Measurements from ENCODE around the gene CLCN5.

CLCN5 gene

DNA sequence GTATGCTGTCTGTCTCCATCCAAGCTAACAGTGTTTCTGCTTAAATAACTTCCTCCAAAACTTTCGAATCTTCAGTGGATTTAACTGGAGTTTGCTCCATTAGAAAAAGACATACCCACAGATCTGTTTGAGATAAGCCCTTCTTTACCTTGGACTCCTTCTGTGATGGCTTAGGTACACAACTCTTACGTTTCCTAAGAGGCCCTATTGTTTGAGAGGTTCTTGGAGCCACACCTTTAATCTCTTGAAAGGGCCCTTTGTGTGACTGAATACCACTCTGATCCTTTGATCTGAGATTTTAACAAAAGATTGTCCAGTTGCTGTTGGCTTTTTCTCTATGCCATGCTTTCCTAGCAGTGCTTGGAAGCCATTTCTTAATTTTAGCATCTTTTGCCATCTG lies 185.9 kb downstream of the CLCN5 start:
- TF ChIP-seq, protein P1, sequence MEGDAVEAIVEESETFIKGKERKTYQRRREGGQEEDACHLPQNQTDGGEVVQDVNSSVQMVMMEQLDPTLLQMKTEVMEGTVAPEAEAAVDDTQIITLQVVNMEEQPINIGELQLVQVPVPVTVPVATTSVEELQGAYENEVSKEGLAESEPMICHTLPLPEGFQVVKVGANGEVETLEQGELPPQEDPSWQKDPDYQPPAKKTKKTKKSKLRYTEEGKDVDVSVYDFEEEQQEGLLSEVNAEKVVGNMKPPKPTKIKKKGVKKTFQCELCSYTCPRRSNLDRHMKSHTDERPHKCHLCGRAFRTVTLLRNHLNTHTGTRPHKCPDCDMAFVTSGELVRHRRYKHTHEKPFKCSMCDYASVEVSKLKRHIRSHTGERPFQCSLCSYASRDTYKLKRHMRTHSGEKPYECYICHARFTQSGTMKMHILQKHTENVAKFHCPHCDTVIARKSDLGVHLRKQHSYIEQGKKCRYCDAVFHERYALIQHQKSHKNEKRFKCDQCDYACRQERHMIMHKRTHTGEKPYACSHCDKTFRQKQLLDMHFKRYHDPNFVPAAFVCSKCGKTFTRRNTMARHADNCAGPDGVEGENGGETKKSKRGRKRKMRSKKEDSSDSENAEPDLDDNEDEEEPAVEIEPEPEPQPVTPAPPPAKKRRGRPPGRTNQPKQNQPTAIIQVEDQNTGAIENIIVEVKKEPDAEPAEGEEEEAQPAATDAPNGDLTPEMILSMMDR (conservative IDR thresholded peaks at IDR 0.05; ENCODE audit: low read depth, low read length) = no peak
- H3K4me3 ChIP-seq (ENCODE audit: low read length) = no peak overlapping the region
- DNase-seq (ENCODE audit: low read depth) = no peak

DNA sequence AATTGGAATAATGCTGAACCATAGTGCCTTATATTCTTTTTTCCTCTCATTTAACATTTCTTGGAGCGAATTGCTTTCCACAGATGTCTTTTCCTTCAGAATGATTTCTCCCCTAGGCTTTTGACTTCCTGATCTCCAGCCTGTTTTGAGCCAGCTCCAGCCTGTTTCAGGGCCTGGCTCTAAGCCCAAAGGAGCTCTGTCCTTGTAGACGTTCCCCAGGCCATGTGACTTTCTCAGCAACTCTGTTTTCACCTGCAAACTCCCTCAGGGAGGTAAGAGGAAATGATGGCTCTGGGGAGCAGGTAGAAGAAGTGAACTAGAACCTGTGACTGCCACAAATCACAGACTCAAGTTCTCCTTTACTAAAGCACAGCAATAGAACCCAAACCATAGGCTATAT lies 189.3 kb downstream of the CLCN5 start:
- DNase-seq (ENCODE audit: low read depth) = no peak
- TF ChIP-seq, protein P1 (conservative IDR thresholded peaks at IDR 0.05; ENCODE audit: low read depth, low read length) = no peak
- no peak overlapping the region for H3K4me3 ChIP-seq (ENCODE audit: low read length)

DNA sequence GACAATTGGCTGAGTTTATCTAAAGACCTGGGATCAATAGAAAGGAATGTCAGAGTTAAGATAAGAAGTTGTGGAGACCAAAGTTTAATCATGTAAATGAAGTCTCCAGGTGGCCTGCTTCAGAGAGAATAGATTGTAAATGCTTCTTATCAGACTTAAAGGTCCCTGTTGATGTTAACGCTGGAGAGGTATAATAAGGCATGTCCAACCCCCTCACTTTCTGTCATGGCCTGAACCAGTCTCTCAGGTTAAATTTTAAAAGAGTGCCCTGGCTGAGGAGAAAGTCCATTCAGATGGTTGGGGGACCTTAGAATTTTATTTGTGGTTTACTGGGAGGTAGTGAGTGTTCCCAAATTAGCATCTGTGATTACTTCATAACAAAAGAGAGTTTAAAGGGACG lies 191.7 kb downstream of the CLCN5 start:
- H3K4me3 ChIP-seq (ENCODE audit: low read length) = no peak overlapping the region
- DNase-seq (ENCODE audit: low read depth) = no peak
- TF ChIP-seq, protein P1 (conservative IDR thresholded peaks at IDR 0.05; ENCODE audit: low read depth, low read length) = no peak

DNA sequence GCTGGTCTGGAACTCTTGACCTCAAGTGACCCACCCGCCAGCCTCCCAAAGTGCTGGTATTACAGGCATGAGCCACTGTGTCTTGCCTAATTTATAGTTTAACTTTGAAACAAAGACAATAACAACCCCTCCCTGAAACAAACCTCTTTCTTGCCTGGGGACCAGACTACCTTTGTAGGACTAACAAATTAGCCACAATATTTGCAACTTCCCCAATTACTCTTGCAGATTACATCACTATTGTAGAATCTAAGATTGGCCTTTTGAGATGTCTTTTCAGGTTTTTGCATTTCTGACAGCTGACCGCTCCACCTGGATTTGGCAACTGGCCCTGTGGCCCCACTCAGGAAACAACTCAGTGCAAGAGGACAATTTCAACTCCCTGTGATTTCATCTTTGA lies 193.6 kb downstream of the CLCN5 start:
- no peak for DNase-seq (ENCODE audit: low read depth)
- no peak overlapping the region for H3K4me3 ChIP-seq (ENCODE audit: low read length)
- TF ChIP-seq, protein P1 (conservative IDR thresholded peaks at IDR 0.05; ENCODE audit: low read depth, low read length) = no peak

DNA sequence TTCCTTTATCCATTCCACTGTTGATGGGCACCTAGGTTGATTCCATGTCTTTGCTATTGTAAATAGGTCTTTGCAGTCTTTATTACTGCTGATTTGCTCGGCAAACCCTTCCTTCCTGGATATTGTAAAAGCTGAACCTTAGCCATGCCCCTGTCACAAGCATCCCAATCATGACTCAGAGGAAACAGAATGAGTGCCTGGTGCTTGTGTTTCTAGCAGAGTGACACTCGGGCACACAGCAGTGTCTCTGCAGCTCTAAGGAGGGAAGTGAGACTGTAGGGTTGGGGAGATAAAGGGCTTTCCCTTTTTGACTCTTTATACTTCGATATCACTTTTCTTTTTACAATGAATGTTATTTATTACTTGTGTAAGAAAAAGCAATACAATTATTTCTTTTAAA lies 195.1 kb downstream of the CLCN5 start:
- DNase-seq (ENCODE audit: low read depth) = no peak
- TF ChIP-seq, protein P1 (conservative IDR thresholded peaks at IDR 0.05; ENCODE audit: low read depth, low read length) = no peak
- H3K4me3 ChIP-seq (ENCODE audit: low read length) = no peak overlapping the region

DNA sequence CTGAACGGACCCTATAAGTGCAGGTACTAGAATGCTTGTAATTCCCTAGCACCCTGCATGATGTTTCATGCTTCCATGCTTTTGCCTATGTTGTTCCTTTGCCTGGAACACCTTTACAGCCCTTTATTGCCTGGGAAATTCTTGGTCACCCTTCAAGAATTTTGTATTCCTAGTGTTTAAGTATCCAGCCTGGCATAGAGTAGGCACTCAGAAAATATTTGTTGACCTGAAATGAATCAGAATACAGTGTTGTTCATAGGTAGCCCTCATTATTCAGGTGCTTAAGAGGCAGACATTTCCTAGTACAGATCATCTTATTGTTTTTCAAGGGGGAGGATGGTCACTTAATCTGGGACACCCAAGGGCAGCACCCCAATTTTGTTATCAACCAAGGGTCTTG lies 203.1 kb downstream of the CLCN5 start:
- TF ChIP-seq, protein P1 (conservative IDR thresholded peaks at IDR 0.05; ENCODE audit: low read depth, low read length) = no peak
- H3K4me3 ChIP-seq (ENCODE audit: low read length) = no peak overlapping the region
- DNase-seq (ENCODE audit: low read depth) = no peak

DNA sequence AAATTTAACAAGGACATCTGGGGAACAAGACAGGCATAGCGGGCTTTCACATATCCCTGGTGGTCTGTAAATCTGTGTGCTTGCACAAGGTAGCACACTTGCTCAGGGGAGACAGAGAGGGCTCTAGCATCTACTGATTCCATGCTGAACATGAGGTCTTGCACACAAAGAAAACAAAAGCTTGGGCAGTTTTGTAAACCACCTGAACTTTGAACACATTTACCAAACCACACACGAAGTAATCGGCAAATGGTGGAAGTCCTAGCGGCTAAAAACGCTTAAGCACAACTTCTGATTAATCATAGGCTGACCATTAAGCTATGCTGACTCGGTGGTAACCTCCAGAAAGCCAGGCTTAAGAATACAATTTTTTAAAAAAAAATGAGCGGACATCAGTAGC lies 225.6 kb downstream of the CLCN5 start:
- H3K4me3 ChIP-seq (ENCODE audit: low read length) = no peak overlapping the region
- TF ChIP-seq, protein P1 (conservative IDR thresholded peaks at IDR 0.05; ENCODE audit: low read depth, low read length) = no peak
- no peak for DNase-seq (ENCODE audit: low read depth)

All from retinal pigment epithelial cell (primary cell).